ENCODE data around the gene ABHD15. TPM values are rescaled to one million over a fixed set of nuclear protein-coding genes. Genes with fewer than 3 reads are reported as not detected.

ABHD15 gene
- total and polyA plus RNA-seq, 9 of the 15 experiments (the other 6 are each of a cell fraction or from before 2014, with no cell fraction given) = 0.85 to 4.2 (median 2.1) TPM

- TF ChIP-seq MAFG (tag; conservative IDR thresholded peaks at IDR 0.05) (no peak), SUPT5H (IDR thresholded peaks at IDR 0.05) (no peak), ZNF280A (IDR thresholded peaks at IDR 0.05; ENCODE audit: low read depth, partially characterized antibody) (no peak), ZBTB7A (IDR thresholded peaks at IDR 0.05; ENCODE audit: borderline replicate concordance, control insufficient read depth, low read depth, low read length) (peak; percentile 99), CREBBP (IDR thresholded peaks at IDR 0.05; ENCODE audit: low read depth, low read length) (no peak), ZNF407 (IDR thresholded peaks at IDR 0.05; ENCODE audit: low read depth) (no peak), THAP12 (CRISPR knock-in tag; IDR thresholded peaks at IDR 0.05) (peak; percentile 32; the same call in 1 of the 2 replicates), CTCFL (IDR thresholded peaks at IDR 0.05; ENCODE audit: borderline replicate concordance, insufficient read depth, low read depth, low read length, poor library complexity, severe bottlenecking) (peak; percentile 94), YBX1 (IDR thresholded peaks at IDR 0.05) (no peak), IRF1 (CRISPR knock-in tag; IDR thresholded peaks at IDR 0.05; ENCODE audit: borderline replicate concordance) (no peak)
Observed at GRCh38 chr17:29591737-29592608, 25.1 kb upstream of the ABHD15 start (continued).
